GM20000 (cell line): ENCODE measurements around the gene OR2AG2.
"Not testable (repeated sequence)": the region's sequence is repeated elsewhere in the genome, so short reads cannot be mapped to it uniquely, and the experiment has no call there.

Source experiments
- DNase-seq: peaks from one replicate; pipeline ENCODE4 v3.0.0; 2012; ENCODE audit warnings: low spot score
- TF ChIP-seq, protein P1 (sequence below): IDR thresholded peaks from 2 replicates; pipeline ENCODE4 v1.5.1; 2012; ENCODE audit warnings: mild to moderate bottlenecking, control low read depth; ENCODE audit errors: extremely low read depth, missing control alignments

The OR2AG2 gene

DNA sequence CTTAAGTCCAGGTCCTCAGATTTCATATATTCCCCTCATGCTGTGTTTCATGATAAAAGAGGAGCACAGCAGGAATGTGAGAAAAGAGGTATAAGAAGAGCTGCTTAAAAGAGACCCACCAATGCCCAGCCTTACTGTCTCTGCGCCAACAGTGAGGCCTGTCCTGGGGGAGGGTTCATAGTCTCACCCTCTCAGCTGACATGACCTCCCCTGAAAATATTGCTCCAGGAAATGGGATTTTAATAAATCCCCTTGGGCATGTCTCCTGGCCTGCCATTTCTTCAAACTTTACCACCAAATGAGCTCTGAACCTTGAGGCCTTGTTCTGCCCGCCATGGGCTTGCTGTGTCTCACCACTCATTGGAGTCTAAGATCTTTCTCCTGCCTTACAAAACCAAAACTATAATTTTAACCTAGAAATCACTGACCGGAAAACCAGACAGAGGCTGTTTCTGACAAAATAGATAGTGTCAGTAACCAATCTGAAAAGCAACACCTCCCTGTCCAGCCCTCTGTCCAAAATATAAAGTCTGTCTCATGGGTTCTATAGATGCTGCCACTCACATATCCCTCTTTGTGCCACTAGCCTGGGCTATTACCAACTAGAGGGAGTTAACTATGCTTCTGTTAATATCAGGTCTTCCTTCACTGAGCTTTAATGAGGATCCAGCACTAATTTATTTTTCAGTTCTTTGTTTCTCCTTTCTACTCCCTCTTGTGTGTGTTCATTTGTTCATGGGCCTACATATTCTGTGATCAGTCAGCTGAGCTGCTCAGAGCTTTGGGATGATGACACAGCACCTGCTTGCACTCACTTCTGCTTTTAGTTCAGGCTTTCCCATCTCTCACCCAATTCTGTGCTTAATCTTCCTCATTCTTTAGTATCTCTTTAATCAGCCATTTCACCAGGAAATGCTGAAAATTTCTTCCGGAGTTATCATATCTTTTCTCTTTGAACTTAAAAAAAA is at the start of gene OR2AG2:
Gene OR2AG2 (minus strand): TSS at position 51 of the 968 bp plus-strand sequence. CDS start 3,019 bp downstream, outside the sequence.
- TF ChIP-seq, protein P1, sequence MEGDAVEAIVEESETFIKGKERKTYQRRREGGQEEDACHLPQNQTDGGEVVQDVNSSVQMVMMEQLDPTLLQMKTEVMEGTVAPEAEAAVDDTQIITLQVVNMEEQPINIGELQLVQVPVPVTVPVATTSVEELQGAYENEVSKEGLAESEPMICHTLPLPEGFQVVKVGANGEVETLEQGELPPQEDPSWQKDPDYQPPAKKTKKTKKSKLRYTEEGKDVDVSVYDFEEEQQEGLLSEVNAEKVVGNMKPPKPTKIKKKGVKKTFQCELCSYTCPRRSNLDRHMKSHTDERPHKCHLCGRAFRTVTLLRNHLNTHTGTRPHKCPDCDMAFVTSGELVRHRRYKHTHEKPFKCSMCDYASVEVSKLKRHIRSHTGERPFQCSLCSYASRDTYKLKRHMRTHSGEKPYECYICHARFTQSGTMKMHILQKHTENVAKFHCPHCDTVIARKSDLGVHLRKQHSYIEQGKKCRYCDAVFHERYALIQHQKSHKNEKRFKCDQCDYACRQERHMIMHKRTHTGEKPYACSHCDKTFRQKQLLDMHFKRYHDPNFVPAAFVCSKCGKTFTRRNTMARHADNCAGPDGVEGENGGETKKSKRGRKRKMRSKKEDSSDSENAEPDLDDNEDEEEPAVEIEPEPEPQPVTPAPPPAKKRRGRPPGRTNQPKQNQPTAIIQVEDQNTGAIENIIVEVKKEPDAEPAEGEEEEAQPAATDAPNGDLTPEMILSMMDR = no peak
- peak; percentile 49 for DNase-seq

DNA sequence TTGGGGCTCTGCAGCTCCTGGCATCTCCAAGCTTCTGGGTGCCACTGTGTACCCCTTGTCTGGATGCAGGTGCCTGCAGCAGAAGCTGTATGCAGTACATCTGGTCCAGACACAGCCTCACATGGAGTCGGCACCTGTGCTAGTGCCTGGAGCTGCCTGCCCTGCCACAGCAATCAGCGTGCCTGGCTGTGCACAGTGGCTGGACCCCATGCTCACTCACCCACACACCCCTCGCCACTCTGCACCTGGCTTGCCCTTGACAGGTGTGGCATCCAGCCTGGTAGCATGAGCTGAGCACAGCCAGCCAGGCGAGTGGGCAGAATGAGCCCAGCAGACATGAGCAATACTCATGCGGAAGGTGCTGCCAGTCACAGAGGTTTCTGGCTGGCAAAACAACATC is 47.2 kb upstream of the OR2AG2 start:
- DNase-seq = no peak
- TF ChIP-seq, protein P1 = no peak

- DNase-seq = no peak
- TF ChIP-seq, protein P1 = no peak
Observed at GRCh38 chr11:6817694-6818093, 45.9 kb upstream of the OR2AG2 start.

- no peak for DNase-seq
- TF ChIP-seq, protein P1 = no peak
Observed at GRCh38 chr11:6813656-6814055, 41.9 kb upstream of the OR2AG2 start.

DNA sequence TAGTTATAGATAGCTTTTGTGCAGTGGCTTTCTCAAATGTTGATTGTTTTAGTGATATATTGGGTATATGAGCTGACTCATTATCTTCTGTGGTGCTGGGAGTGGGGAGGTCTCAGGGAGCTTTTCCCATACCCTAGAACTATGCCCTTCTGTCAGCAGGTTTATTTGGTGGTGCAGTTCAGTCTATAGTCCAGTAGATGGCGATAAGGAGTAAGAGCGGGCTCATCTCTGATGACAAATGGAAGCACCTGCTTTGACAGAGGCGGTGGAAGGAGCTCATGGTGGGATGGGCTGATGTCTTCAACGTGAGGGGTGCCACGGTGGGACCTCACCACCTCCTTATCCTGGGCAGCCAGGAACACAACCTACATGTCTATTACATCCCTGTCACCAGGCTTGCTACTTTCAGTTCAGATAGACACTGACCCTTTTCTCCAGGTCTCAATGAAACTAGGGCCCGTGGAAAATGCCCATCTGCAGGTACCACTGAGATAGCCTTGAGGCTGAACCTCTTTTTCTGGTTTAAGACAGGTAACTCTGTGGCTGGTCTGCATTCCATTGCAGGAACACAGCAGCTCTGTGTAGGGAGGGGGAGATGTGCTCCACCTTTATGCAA is 40.7 kb upstream of the OR2AG2 start:
- DNase-seq = peak; percentile 64
- TF ChIP-seq, protein P1 = peak; percentile 63

GRCh38 chr11:6801075-6801474 is 29.3 kb upstream of the OR2AG2 start:
- DNase-seq = not testable (repeated sequence)

DNA sequence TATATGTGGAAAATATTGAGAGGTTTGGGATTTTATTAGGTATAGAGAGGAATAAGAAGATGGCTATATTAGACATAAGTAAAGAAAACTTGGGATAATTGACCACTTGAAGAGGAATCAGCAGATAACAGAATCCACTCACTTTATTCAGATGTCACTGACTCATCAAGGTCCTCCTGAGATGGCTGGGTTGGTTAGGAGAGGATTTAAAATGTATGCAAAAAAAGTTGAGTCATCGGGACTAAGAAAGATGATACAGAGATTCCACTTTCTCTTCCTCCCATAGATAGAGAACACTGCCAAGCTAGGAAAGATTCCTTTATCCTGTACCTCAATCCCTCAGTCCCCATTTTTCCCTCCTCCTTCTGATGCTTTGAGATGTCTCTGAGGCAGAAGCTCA is 27.6 kb upstream of the OR2AG2 start, which contains the start of gene OR6A2:
Gene OR6A2 (minus strand): TSS at position 288 of the 400 bp plus-strand sequence. CDS start 3,981 bp downstream, outside the sequence.
- TF ChIP-seq, protein P1 = no peak
- DNase-seq = no peak
